GM23248 (cell line): ENCODE results near the gene UPK3A.
"Not testable (repeated sequence)": the region's sequence is repeated elsewhere in the genome, so short reads cannot be mapped to it uniquely, and the experiment has no call there.

Source experiments
- EZH2 ChIP-seq: fragments of 200-600 bp; sonication (generic); IDR thresholded peaks from 2 replicates; pipeline ENCODE4 v1.6.1; 2018; ENCODE audit warnings: antibody characterized with exemption, mild to moderate bottlenecking; ENCODE audit not compliant: insufficient read depth, poor library complexity, severe bottlenecking
- EZH2phosphoT487 ChIP-seq: fragments of 200-600 bp; sonication (generic); IDR thresholded peaks from 2 replicates; pipeline ENCODE4 v1.6.1; 2018; ENCODE audit warnings: antibody characterized with exemption, moderate library complexity, mild to moderate bottlenecking, low read depth; ENCODE audit not compliant: insufficient read depth

GRCh38 chr22:45277720-45278119 is 7.0 kb upstream of the UPK3A start:
- TF ChIP-seq EZH2phosphoT487, EZH2: not testable (repeated sequence)
